Smooth muscle cell (in vitro differentiated cells): ENCODE data around the gene PPL. TPM values are rescaled to one million over a fixed set of nuclear protein-coding genes. Genes with fewer than 3 reads are reported as not detected.
"Not testable (repeated sequence)": the region's sequence is repeated elsewhere in the genome, so short reads cannot be mapped to it uniquely, and the experiment has no call there.

Experiments used
- DNase-seq: peaks from one replicate; lab custom pipeline; 2025; ENCODE audit not compliant: unreplicated experiment; lab: John Stamatoyannopoulos, UW
- H2AFZ ChIP-seq: fragments of 200-600 bp; sonication (generic); 2 replicates; pipeline ENCODE4 v1.6.0; 2016; ENCODE audit warnings: antibody characterized with exemption, low read depth, mild to moderate bottlenecking
- H3F3A ChIP-seq: fragments of 200-600 bp; sonication (generic); 2 replicates; pipeline ENCODE4 v1.6.0; 2017; ENCODE audit warnings: antibody characterized with exemption, low read depth
- H3K27ac ChIP-seq: fragments of 200-600 bp; sonication (generic); 2 replicates; pipeline ENCODE4 v1.5.1; 2016; ENCODE audit warnings: low read depth, mild to moderate bottlenecking
- H3K27me3 ChIP-seq: fragments of 200-600 bp; sonication (generic); 2 replicates; pipeline ENCODE4 v1.6.1; 2016; ENCODE audit warnings: low read depth, mild to moderate bottlenecking
- H3K36me3 ChIP-seq: fragments of 200-600 bp; sonication (generic); 2 replicates; pipeline ENCODE4 v1.5.1; 2016; ENCODE audit warnings: low read depth
- H3K4me1 ChIP-seq: fragments of 200-600 bp; sonication (generic); 2 replicates; pipeline ENCODE4 v1.5.1; 2016; ENCODE audit warnings: low read depth
- H3K4me2 ChIP-seq: fragments of 200-600 bp; sonication (generic); 2 replicates; pipeline ENCODE4 v1.6.0; 2016; ENCODE audit warnings: mild to moderate bottlenecking
- H3K4me3 ChIP-seq: fragments of 200-600 bp; sonication (generic); 2 replicates; pipeline ENCODE4 v1.5.1; 2016; ENCODE audit warnings: mild to moderate bottlenecking
- H3K79me2 ChIP-seq: fragments of 200-600 bp; sonication (generic); 2 replicates; pipeline ENCODE4 v1.6.0; 2016; ENCODE audit warnings: low read depth, mild to moderate bottlenecking
- H3K9ac ChIP-seq: fragments of 200-600 bp; sonication (generic); 2 replicates; pipeline ENCODE4 v1.6.0; 2016; ENCODE audit warnings: low read depth
- H3K9me3 ChIP-seq: fragments of 200-600 bp; sonication (generic); replicated peaks from 2 replicates; pipeline ENCODE4 v1.5.1; 2016; ENCODE audit warnings: low read depth
- H4K20me1 ChIP-seq: fragments of 200-600 bp; sonication (generic); 2 replicates; pipeline ENCODE4 v1.6.0; 2016; ENCODE audit warnings: low read depth
- WGBS: methylation state at CpG from one replicate; pipeline ENCODE4 v1.1.7; 2016; ENCODE audit warnings: low lambda C conversion rate; 5-methylcytosine and 5-hydroxymethylcytosine counted together
- polyA plus RNA-seq: library from polyadenylated mRNA; unstranded; fragments of >200 nt; fragmentation: Nextera tagmentation; extraction: Ambion mirVana; gene quantifications from 2 replicates; pipeline ENCODE4 v1.2.1, GENCODE V29; 2016
- total RNA-seq: library from RNA; depleted of rRNA; stranded (reverse); fragments of >200 nt; gene quantifications from 2 replicates; pipeline ENCODE4 v1.2.3, GENCODE V29; 2014
- TF ChIP-seq, protein P1 (sequence below): fragments of 200-600 bp; sonication (generic); IDR thresholded peaks from 2 replicates; pipeline ENCODE4 v1.5.1; 2017; ENCODE audit warnings: borderline replicate concordance, mild to moderate bottlenecking, antibody characterized with exemption; ENCODE audit not compliant: insufficient read depth, poor library complexity, severe bottlenecking

Gene PPL
- total and polyA plus RNA-seq, 2 experiments from 2014 or later: 3.0 to 7.7 TPM

DNA sequence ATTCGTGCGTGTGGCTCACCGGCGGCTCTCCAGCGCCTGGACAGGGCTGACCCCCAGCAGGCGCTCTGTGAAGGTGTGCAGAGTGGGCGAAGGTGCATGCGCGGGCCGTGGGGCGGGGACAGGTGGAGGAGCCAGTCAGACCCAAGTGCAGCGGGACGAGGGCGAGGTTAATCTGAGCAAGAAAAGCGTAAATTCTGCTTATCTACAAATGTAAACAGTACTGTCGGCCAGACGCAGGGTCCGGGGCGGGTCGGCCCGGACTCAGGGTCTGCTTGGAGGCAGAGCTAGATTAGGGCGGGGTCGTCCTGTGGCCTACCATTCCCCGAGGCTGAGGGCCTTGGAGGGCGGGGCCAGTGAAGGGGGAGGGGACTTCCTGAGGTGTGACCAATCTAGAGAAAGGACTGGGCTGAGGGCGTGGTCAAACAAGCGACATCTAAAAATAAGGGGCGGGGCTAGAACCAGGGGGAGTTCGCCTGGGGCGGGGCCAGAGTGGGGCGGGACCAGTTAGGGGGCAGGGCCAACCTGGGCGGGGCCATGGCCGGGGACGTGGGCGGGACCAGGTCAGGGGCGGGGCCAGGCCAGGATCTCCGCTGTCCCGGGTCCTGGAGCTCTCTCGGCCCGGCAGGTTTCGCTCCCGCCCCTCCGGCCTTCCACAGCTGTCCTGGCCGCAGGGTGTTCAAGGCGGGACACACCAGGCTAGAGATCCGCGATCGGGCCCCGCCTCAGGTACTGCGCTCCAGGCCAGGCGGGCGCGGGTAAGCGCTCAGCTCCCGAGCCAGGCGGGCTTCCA is 21.0 kb upstream of the PPL start, which contains the start of gene SEC14L5:
Gene SEC14L5 (plus strand): TSS at position 611 of the 790 bp plus-strand sequence. CDS start 994 bp downstream, outside the sequence.
- Histone ChIP-seq H3F3A (peaks cover 5% of the 10 kb centered on the region), H3K4me3 (peak within 1 kb of the TSS; percentile 44), H4K20me1 (no peaks in the 10 kb centered on the region), H3K9ac (no peak within 1 kb of the TSS), H3K36me3 (no peaks in the 10 kb centered on the region), H3K4me1 (peaks cover 7% of the 10 kb centered on the region), H3K4me2 (peak within 1 kb of the TSS; percentile 85), H2AFZ (peak within 1 kb of the TSS; percentile 76), H3K27me3 (peaks cover 5% of the 10 kb centered on the region), H3K27ac (no peak within 1 kb of the TSS), H3K79me2 (no peaks in the 10 kb centered on the region), H3K9me3 (no peaks in the 10 kb centered on the region)
- 2% methylated on average over 49 of the region's 56 CpGs for WGBS
- TF ChIP-seq, protein P1, sequence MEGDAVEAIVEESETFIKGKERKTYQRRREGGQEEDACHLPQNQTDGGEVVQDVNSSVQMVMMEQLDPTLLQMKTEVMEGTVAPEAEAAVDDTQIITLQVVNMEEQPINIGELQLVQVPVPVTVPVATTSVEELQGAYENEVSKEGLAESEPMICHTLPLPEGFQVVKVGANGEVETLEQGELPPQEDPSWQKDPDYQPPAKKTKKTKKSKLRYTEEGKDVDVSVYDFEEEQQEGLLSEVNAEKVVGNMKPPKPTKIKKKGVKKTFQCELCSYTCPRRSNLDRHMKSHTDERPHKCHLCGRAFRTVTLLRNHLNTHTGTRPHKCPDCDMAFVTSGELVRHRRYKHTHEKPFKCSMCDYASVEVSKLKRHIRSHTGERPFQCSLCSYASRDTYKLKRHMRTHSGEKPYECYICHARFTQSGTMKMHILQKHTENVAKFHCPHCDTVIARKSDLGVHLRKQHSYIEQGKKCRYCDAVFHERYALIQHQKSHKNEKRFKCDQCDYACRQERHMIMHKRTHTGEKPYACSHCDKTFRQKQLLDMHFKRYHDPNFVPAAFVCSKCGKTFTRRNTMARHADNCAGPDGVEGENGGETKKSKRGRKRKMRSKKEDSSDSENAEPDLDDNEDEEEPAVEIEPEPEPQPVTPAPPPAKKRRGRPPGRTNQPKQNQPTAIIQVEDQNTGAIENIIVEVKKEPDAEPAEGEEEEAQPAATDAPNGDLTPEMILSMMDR: no peak
- DNase-seq: peak; percentile 96

DNA sequence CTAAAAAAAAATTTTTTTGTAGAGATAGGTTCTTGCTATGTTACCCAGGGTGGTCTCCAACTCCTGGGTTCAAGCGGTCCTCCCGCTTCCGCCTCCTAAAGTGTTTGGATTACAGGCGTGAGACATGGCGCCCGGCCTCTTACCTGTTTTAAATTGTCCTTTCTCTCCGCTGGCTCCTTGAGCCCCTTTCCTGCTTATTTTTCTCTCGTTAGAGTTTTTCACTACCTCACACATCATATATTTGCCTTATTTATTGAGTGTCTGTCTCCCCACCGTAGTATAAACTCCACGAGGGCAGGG is 20.4 kb upstream of the PPL start:
- 39% methylated on average over 10 of the region's 10 CpGs for WGBS

DNA sequence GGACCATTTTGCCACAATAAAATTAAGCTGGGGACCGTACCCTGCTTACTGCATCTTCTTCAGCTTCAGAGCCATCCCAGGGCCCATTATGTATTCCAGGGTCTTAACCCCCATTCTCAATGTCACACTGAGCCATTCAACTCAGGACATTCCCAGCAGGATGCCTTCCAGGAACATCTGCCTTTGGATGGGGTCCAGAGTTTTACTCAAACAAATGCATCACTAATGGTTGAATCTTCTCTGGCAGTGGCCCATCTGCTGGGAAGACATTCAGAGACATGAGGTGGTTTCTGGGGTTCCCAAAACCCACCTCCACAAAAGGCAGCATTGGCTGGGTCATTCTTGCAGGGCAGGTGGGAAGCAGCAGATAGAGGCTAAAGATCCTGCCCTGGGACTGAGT is 17.8 kb upstream of the PPL start:
- Histone ChIP-seq H3F3A (peaks cover 5% of the 10 kb centered on the region), H3K4me1 (peaks cover 7% of the 10 kb centered on the region), H3K9me3 (no peaks in the 10 kb centered on the region), H3K4me3 (no peak overlapping the region), H3K27me3 (no peaks in the 10 kb centered on the region), H3K36me3 (no peaks in the 10 kb centered on the region), H3K27ac (no peak overlapping the region), H2AFZ (no peak overlapping the region), H3K79me2 (no peaks in the 10 kb centered on the region), H3K4me2 (no peak overlapping the region), H3K9ac (no peak overlapping the region), H4K20me1 (no peaks in the 10 kb centered on the region)
- TF ChIP-seq, protein P1: no peak
- DNase-seq: no peak
- 86% methylated on average over 1 of the region's 1 CpG for WGBS

More for the DNA sequence above, 20.4 kb upstream of the PPL start:
- H2AFZ ChIP-seq: peak overlapping the region; percentile 76
- no peaks in the 10 kb centered on the region for H3K9me3 ChIP-seq
- H4K20me1 ChIP-seq: no peaks in the 10 kb centered on the region
- TF ChIP-seq, protein P1: no peak
- H3K79me2 ChIP-seq: no peaks in the 10 kb centered on the region
- peaks cover 5% of the 10 kb centered on the region for H3K27me3 ChIP-seq
- peaks cover 5% of the 10 kb centered on the region for H3F3A ChIP-seq
- H3K4me1 ChIP-seq: peaks cover 7% of the 10 kb centered on the region
- peak overlapping the region; percentile 44 for H3K4me3 ChIP-seq
- H3K36me3 ChIP-seq: no peaks in the 10 kb centered on the region
- no peak for DNase-seq
- no peak overlapping the region for H3K27ac ChIP-seq
- H3K4me2 ChIP-seq: peak overlapping the region; percentile 81
- no peak overlapping the region for H3K9ac ChIP-seq

DNA sequence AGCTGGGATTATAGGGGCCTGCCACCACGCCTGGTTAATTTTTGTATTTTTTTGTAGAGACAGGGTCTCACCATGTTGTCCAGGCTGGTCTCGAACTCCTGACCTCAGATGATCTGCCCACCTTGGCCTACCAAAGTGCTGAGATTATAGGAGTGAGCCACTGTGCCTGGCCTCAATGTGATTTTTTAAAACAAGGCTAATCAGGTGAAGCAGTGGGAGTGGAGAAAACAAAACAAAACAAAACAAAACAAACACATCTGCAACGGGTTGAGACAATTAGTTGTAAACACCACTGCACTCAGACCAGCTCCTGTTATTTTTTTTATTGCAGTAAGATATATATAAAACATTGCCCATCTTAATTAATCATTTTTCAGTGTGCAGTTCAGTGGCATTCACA is 14.6 kb upstream of the PPL start:
- not testable (repeated sequence) for H3K27me3 ChIP-seq, H3K4me2 ChIP-seq, H3K79me2 ChIP-seq, H3K4me3 ChIP-seq, H3K36me3 ChIP-seq, H4K20me1 ChIP-seq, H3K27ac ChIP-seq, H3K9ac ChIP-seq, H3K9me3 ChIP-seq, H3F3A ChIP-seq, H2AFZ ChIP-seq, DNase-seq
- peaks cover 14% of the 10 kb centered on the region for H3K4me1 ChIP-seq
- WGBS: 90% methylated on average over 3 of the region's 3 CpGs
